GM23338 (cell line): ENCODE data around the gene TCF7L2. TPM values are rescaled to one million over a fixed set of nuclear protein-coding genes. Genes with fewer than 3 reads are reported as not detected.

Source experiments
- ATAC-seq: fragments of 200-7000 bp; cut with Tn5 transposase; 3 replicates; pipeline ENCODE4 v1.9.1; 2020
- DNase-seq: peaks from one replicate; pipeline ENCODE4 v3.0.0-alpha.2; 2015; ENCODE audit warnings: low spot score
- H2AFZ ChIP-seq: fragments of 200-600 bp; sonication (generic); 2 replicates; pipeline ENCODE4 v1.8.0; 2016; ENCODE audit warnings: antibody characterized with exemption, mild to moderate bottlenecking, moderate library complexity
- H3F3A ChIP-seq: fragments of 200-600 bp; sonication (generic); replicated peaks from 2 replicates; pipeline ENCODE4 v1.8.0; 2017; ENCODE audit warnings: antibody characterized with exemption, mixed run types, low read depth
- H3K27ac ChIP-seq: fragments of 200-600 bp; sonication (generic); 2 replicates; pipeline ENCODE4 v1.6.1; 2016; ENCODE audit warnings: low read depth
- H3K27me3 ChIP-seq: fragments of 200-600 bp; sonication (generic); 2 replicates; pipeline ENCODE4 v1.8.0; 2016; ENCODE audit warnings: mild to moderate bottlenecking, mixed run types, moderate library complexity; ENCODE audit not compliant: insufficient read depth
- H3K36me3 ChIP-seq: fragments of 200-600 bp; sonication (generic); 2 replicates; pipeline ENCODE4 v1.8.0; 2016; ENCODE audit warnings: mild to moderate bottlenecking; ENCODE audit not compliant: insufficient read depth
- H3K4me1 ChIP-seq: fragments of 200-600 bp; sonication (generic); 2 replicates; pipeline ENCODE4 v1.8.0; 2016; ENCODE audit warnings: mild to moderate bottlenecking, moderate library complexity; ENCODE audit not compliant: insufficient read depth
- H3K4me2 ChIP-seq: fragments of 200-600 bp; sonication (generic); 2 replicates; pipeline ENCODE4 v1.7.1; 2017; ENCODE audit warnings: mixed run types
- H3K4me3 ChIP-seq: fragments of 200-600 bp; sonication (generic); 2 replicates; pipeline ENCODE4 v1.6.1; 2016; ENCODE audit warnings: mixed run types
- H3K79me2 ChIP-seq: fragments of 200-600 bp; sonication (generic); replicated peaks from 2 replicates; pipeline ENCODE4 v1.8.0; 2017; ENCODE audit warnings: mild to moderate bottlenecking; ENCODE audit not compliant: insufficient read depth
- H3K9me2 ChIP-seq: fragments of 200-600 bp; sonication (generic); 2 replicates; pipeline ENCODE4 v1.8.0; 2017; ENCODE audit not compliant: insufficient read depth
- H4K20me1 ChIP-seq: fragments of 200-600 bp; sonication (generic); replicated peaks from 2 replicates; pipeline ENCODE4 v1.8.0; 2017; ENCODE audit warnings: mild to moderate bottlenecking; ENCODE audit not compliant: insufficient read depth
- H3K27ac Mint-ChIP-seq: 2 replicates; pipeline ENCODE4 v1.8.0; 2020; ENCODE audit warnings: inconsistent platforms, mild to moderate bottlenecking, moderate library complexity, mixed read lengths
- H3K27me3 Mint-ChIP-seq: 3 replicates; pipeline ENCODE4 v1.8.0; 2022; ENCODE audit warnings: low read depth, mild to moderate bottlenecking, moderate library complexity, mixed read lengths, inconsistent platforms; ENCODE audit not compliant: insufficient read depth, poor library complexity
- H3K36me3 Mint-ChIP-seq: 3 replicates; pipeline ENCODE4 v1.8.0; 2021; ENCODE audit warnings: low read depth, mild to moderate bottlenecking, inconsistent platforms, moderate library complexity, mixed read lengths
- H3K4me1 Mint-ChIP-seq: 3 replicates; pipeline ENCODE4 v1.8.0; 2020; ENCODE audit warnings: mild to moderate bottlenecking, inconsistent platforms, mixed read lengths
- H3K4me3 Mint-ChIP-seq: 3 replicates; pipeline ENCODE4 v1.8.0; 2021; ENCODE audit warnings: moderate library complexity, mild to moderate bottlenecking, inconsistent platforms, mixed read lengths
- H3K9me3 Mint-ChIP-seq: 3 replicates; pipeline ENCODE4 v1.8.0; 2020; ENCODE audit warnings: moderate library complexity, mild to moderate bottlenecking, inconsistent platforms, mixed read lengths
- CREB1 ChIP-seq: fragments of 250-450 bp; sonication (Bioruptor Pico); IDR thresholded peaks from 2 replicates; pipeline ENCODE4 v1.5.0; 2020; ENCODE audit warnings: low read depth, mild to moderate bottlenecking, moderate library complexity
- EZH2 ChIP-seq: fragments of 200-600 bp; sonication (generic); IDR thresholded peaks from one replicate; pipeline ENCODE4 v1.8.0; 2017; ENCODE audit warnings: antibody characterized with exemption, mild to moderate bottlenecking, low read depth; ENCODE audit not compliant: unreplicated experiment
- EZH2phosphoT487 ChIP-seq: fragments of 200-600 bp; sonication (generic); IDR thresholded peaks from one replicate; pipeline ENCODE4 v1.8.1; 2018; ENCODE audit warnings: antibody characterized with exemption; ENCODE audit not compliant: unreplicated experiment
- JUNB ChIP-seq: IDR thresholded peaks from one replicate; pipeline ENCODE4 v1.6.1; 2016; ENCODE audit warnings: antibody characterized with exemption; ENCODE audit not compliant: unreplicated experiment
- NANOG ChIP-seq: IDR thresholded peaks from 2 replicates; pipeline ENCODE4 v1.6.1; 2016; ENCODE audit warnings: antibody characterized with exemption, borderline replicate concordance
- POLR2AphosphoS5 ChIP-seq: IDR thresholded peaks from 2 replicates; pipeline ENCODE4 v1.6.1; 2016; ENCODE audit warnings: antibody characterized with exemption, low read depth
- STAT1 ChIP-seq: IDR thresholded peaks from one replicate; pipeline ENCODE4 v1.6.1; 2016; ENCODE audit warnings: antibody characterized with exemption; ENCODE audit not compliant: unreplicated experiment
- ZNF114 ChIP-seq: fragments of 250-450 bp; sonication (Bioruptor Pico); IDR thresholded peaks from 2 replicates; pipeline ENCODE4 v1.5.0; 2020; ENCODE audit warnings: mild to moderate bottlenecking, moderate library complexity
- ZNF331 ChIP-seq: fragments of 250-450 bp; sonication (Bioruptor Pico); IDR thresholded peaks from 2 replicates; pipeline ENCODE4 v1.5.0; 2020; ENCODE audit warnings: low read depth, mild to moderate bottlenecking, moderate library complexity
- polyA plus RNA-seq: library from polyadenylated mRNA; unstranded; fragments of >200 nt; fragmentation: Nextera tagmentation; extraction: Ambion mirVana; gene quantifications from 2 replicates; pipeline ENCODE4 v1.2.1, GENCODE V29; 2016
- total RNA-seq: library from RNA; depleted of rRNA; stranded (reverse); fragments of >200 nt; shearing (Covaris generic); gene quantifications from 2 replicates; pipeline ENCODE4 v1.2.3, GENCODE V29; 2014
- TF ChIP-seq, protein P1 (sequence below): fragments of 250-450 bp; sonication (Bioruptor Pico); IDR thresholded peaks from 2 replicates; pipeline ENCODE4 v1.5.0; 2020; ENCODE audit warnings: mild to moderate bottlenecking, moderate library complexity
- TF ChIP-seq, protein P2 (sequence below): IDR thresholded peaks from one replicate; pipeline ENCODE4 v1.6.1; 2018; ENCODE audit warnings: antibody characterized with exemption; ENCODE audit not compliant: unreplicated experiment
- TF ChIP-seq, protein P3 (sequence below), 2 experiments: fragments of 200-600 bp in 1 of 2; sonication (generic) in 1 of 2; conservative IDR thresholded peaks; 2 replicates each; pipeline versions ENCODE4 v1.5.1 to v1.6.1; 2016 to 2017; ENCODE audit warnings: antibody characterized with exemption in 2 of 2, low read depth in 2 of 2, mild to moderate bottlenecking in 2 of 2, moderate library complexity in 1 of 2
- TF ChIP-seq, protein P4 (sequence below): IDR thresholded peaks from 2 replicates; pipeline ENCODE4 v1.6.1; 2016; ENCODE audit warnings: antibody characterized with exemption

The TCF7L2 gene
- total and polyA plus RNA-seq, 2 experiments from 2014 or later = 32.2 to 80.8 TPM

DNA sequence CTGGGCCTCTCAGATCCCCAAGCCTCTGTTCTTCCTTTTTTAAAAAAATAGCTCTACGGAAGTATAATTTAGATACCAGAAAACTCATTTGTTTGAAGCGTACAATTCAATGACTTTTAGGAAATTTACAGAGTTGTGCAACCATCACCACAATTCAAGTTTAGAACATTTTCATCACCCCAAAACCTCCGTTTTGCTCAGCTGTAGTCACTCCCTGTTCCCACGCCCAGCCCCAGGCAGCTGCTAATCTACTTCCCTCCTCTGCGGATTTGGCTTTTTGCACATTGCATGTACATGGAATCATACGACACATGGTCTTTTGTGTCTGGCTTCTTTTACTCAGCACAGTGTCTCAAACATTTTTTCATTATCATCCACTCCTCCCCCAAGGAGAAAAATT, 229.2 kb downstream of the TCF7L2 start:
- ATAC-seq = no peak
- Mint-ChIP-seq H3K27me3 (peaks cover 5% of the 10 kb centered on the region), H3K27ac (no peak overlapping the region), H3K9me3 (no peaks in the 10 kb centered on the region), H3K4me3 (no peak overlapping the region), H3K36me3 (no peaks in the 10 kb centered on the region), H3K4me1 (peaks cover 41% of the 10 kb centered on the region)
- 0 out of 2 replicates have a peak, but pooled peaks cover 4% of the 10 kb centered on the region for H3K9me2 ChIP-seq
- no peaks in the 10 kb centered on the region for H3K79me2 ChIP-seq
- H3K27ac ChIP-seq = no peak overlapping the region
- no peak for DNase-seq
- no peak overlapping the region for H2AFZ ChIP-seq
- 0 out of 2 replicates have a peak overlapping the region, but pooled peaks have one; percentile 15 for H3K4me2 ChIP-seq
- H3F3A ChIP-seq = no peaks in the 10 kb centered on the region
- no peaks in the 10 kb centered on the region for H3K27me3 ChIP-seq
- H3K4me3 ChIP-seq = no peak overlapping the region
- no peak for TF ChIP-seq POLR2AphosphoS5
- TF ChIP-seq, protein P1, sequence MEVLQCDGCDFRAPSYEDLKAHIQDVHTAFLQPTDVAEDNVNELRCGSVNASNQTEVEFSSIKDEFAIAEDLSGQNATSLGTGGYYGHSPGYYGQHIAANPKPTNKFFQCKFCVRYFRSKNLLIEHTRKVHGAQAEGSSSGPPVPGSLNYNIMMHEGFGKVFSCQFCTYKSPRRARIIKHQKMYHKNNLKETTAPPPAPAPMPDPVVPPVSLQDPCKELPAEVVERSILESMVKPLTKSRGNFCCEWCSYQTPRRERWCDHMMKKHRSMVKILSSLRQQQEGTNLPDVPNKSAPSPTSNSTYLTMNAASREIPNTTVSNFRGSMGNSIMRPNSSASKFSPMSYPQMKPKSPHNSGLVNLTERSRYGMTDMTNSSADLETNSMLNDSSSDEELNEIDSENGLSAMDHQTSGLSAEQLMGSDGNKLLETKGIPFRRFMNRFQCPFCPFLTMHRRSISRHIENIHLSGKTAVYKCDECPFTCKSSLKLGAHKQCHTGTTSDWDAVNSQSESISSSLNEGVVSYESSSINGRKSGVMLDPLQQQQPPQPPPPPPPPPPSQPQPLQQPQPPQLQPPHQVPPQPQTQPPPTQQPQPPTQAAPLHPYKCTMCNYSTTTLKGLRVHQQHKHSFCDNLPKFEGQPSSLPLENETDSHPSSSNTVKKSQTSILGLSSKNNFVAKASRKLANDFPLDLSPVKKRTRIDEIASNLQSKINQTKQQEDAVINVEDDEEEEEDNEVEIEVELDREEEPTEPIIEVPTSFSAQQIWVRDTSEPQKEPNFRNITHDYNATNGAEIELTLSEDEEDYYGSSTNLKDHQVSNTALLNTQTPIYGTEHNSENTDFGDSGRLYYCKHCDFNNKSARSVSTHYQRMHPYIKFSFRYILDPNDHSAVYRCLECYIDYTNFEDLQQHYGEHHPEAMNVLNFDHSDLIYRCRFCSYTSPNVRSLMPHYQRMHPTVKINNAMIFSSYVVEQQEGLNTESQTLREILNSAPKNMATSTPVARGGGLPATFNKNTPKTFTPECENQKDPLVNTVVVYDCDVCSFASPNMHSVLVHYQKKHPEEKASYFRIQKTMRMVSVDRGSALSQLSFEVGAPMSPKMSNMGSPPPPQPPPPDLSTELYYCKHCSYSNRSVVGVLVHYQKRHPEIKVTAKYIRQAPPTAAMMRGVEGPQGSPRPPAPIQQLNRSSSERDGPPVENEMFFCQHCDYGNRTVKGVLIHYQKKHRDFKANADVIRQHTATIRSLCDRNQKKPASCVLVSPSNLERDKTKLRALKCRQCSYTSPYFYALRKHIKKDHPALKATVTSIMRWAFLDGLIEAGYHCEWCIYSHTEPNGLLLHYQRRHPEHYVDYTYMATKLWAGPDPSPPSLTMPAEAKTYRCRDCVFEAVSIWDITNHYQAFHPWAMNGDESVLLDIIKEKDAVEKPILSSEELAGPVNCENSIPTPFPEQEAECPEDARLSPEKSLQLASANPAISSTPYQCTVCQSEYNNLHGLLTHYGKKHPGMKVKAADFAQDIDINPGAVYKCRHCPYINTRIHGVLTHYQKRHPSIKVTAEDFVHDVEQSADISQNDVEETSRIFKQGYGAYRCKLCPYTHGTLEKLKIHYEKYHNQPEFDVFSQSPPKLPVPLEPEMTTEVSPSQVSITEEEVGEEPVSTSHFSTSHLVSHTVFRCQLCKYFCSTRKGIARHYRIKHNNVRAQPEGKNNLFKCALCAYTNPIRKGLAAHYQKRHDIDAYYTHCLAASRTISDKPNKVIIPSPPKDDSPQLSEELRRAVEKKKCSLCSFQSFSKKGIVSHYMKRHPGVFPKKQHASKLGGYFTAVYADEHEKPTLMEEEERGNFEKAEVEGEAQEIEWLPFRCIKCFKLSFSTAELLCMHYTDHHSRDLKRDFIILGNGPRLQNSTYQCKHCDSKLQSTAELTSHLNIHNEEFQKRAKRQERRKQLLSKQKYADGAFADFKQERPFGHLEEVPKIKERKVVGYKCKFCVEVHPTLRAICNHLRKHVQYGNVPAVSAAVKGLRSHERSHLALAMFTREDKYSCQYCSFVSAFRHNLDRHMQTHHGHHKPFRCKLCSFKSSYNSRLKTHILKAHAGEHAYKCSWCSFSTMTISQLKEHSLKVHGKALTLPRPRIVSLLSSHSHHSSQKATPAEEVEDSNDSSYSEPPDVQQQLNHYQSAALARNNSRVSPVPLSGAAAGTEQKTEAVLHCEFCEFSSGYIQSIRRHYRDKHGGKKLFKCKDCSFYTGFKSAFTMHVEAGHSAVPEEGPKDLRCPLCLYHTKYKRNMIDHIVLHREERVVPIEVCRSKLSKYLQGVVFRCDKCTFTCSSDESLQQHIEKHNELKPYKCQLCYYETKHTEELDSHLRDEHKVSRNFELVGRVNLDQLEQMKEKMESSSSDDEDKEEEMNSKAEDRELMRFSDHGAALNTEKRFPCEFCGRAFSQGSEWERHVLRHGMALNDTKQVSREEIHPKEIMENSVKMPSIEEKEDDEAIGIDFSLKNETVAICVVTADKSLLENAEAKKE (CRISPR knock-in tag) = no peak
- TF ChIP-seq NANOG = no peak
- no peak for TF ChIP-seq EZH2
- no peak for TF ChIP-seq CREB1 (CRISPR knock-in tag)
- no peak for TF ChIP-seq ZNF331
- TF ChIP-seq ZNF114 = no peak
- TF ChIP-seq, protein P2, sequence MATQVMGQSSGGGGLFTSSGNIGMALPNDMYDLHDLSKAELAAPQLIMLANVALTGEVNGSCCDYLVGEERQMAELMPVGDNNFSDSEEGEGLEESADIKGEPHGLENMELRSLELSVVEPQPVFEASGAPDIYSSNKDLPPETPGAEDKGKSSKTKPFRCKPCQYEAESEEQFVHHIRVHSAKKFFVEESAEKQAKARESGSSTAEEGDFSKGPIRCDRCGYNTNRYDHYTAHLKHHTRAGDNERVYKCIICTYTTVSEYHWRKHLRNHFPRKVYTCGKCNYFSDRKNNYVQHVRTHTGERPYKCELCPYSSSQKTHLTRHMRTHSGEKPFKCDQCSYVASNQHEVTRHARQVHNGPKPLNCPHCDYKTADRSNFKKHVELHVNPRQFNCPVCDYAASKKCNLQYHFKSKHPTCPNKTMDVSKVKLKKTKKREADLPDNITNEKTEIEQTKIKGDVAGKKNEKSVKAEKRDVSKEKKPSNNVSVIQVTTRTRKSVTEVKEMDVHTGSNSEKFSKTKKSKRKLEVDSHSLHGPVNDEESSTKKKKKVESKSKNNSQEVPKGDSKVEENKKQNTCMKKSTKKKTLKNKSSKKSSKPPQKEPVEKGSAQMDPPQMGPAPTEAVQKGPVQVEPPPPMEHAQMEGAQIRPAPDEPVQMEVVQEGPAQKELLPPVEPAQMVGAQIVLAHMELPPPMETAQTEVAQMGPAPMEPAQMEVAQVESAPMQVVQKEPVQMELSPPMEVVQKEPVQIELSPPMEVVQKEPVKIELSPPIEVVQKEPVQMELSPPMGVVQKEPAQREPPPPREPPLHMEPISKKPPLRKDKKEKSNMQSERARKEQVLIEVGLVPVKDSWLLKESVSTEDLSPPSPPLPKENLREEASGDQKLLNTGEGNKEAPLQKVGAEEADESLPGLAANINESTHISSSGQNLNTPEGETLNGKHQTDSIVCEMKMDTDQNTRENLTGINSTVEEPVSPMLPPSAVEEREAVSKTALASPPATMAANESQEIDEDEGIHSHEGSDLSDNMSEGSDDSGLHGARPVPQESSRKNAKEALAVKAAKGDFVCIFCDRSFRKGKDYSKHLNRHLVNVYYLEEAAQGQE = no peak
- TF ChIP-seq EZH2phosphoT487 = no peak
- TF ChIP-seq, protein P3, sequence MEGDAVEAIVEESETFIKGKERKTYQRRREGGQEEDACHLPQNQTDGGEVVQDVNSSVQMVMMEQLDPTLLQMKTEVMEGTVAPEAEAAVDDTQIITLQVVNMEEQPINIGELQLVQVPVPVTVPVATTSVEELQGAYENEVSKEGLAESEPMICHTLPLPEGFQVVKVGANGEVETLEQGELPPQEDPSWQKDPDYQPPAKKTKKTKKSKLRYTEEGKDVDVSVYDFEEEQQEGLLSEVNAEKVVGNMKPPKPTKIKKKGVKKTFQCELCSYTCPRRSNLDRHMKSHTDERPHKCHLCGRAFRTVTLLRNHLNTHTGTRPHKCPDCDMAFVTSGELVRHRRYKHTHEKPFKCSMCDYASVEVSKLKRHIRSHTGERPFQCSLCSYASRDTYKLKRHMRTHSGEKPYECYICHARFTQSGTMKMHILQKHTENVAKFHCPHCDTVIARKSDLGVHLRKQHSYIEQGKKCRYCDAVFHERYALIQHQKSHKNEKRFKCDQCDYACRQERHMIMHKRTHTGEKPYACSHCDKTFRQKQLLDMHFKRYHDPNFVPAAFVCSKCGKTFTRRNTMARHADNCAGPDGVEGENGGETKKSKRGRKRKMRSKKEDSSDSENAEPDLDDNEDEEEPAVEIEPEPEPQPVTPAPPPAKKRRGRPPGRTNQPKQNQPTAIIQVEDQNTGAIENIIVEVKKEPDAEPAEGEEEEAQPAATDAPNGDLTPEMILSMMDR (conservative IDR thresholded peaks at IDR 0.05; ENCODE audit: low read depth in 2 of 2) = no peak
- no peak for TF ChIP-seq STAT1
- TF ChIP-seq, protein P4, sequence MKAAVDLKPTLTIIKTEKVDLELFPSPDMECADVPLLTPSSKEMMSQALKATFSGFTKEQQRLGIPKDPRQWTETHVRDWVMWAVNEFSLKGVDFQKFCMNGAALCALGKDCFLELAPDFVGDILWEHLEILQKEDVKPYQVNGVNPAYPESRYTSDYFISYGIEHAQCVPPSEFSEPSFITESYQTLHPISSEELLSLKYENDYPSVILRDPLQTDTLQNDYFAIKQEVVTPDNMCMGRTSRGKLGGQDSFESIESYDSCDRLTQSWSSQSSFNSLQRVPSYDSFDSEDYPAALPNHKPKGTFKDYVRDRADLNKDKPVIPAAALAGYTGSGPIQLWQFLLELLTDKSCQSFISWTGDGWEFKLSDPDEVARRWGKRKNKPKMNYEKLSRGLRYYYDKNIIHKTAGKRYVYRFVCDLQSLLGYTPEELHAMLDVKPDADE = no peak
- no peak for TF ChIP-seq JUNB
- H4K20me1 ChIP-seq = no peaks in the 10 kb centered on the region
- peaks cover 27% of the 10 kb centered on the region for H3K4me1 ChIP-seq
- H3K36me3 ChIP-seq = no peaks in the 10 kb centered on the region
